GM12891 (cell line): ENCODE data around the gene RSPH9.

Source experiments
- DNase-seq: peaks from one replicate; pipeline ENCODE4 v3.0.0; 2011; ENCODE audit warnings: low spot score; ENCODE audit not compliant: insufficient read length
- FAIRE-seq: peaks from 2 replicates; lab custom pipeline; 2011; peaks lifted over from hg19 to GRCh38; lab: Jason Lieb, UNC
- PAX5 ChIP-seq: IDR thresholded peaks from 2 replicates; pipeline ENCODE4 v1.6.1; 2011; ENCODE audit warnings: low read length, moderate library complexity, mild to moderate bottlenecking; ENCODE audit not compliant: insufficient read depth, severe bottlenecking
- POLR2A ChIP-seq: IDR thresholded peaks from 2 replicates; pipeline ENCODE4 v1.6.1; 2011; ENCODE audit warnings: low read depth, low read length, control low read depth
- POLR2AphosphoS5 ChIP-seq: IDR thresholded peaks from 2 replicates; pipeline ENCODE4 v1.6.1; 2011; ENCODE audit warnings: low read depth, low read length, control low read depth
- POU2F2 ChIP-seq: IDR thresholded peaks from 2 replicates; pipeline ENCODE4 v1.6.1; 2011; ENCODE audit warnings: low read depth, mild to moderate bottlenecking, control low read depth, low read length, moderate library complexity
- SPI1 ChIP-seq: IDR thresholded peaks from 2 replicates; pipeline ENCODE4 v1.6.1; 2011; ENCODE audit warnings: low read depth, low read length, control low read depth
- TAF1 ChIP-seq: IDR thresholded peaks from 2 replicates; pipeline ENCODE4 v1.6.1; 2011; ENCODE audit warnings: low read depth, low read length, control low read depth

RSPH9 gene

GRCh38 chr6:43673444-43674084 lies 28.7 kb downstream of the RSPH9 start:
- DNase-seq (no peak), FAIRE-seq (no peak)
- TF ChIP-seq POU2F2 (no peak), POLR2A (no peak), SPI1 (no peak), PAX5 (no peak), TAF1 (no peak), POLR2AphosphoS5 (no peak)

- no peak for TF ChIP-seq POLR2AphosphoS5
- no peak for TF ChIP-seq TAF1
- TF ChIP-seq POLR2A = no peak
- DNase-seq (no peak), FAIRE-seq (no peak)
These were observed 29.5 kb downstream of the RSPH9 start for GRCh38 chr6:43674291-43674690.

- TF ChIP-seq POLR2AphosphoS5 (no peak), PAX5 (no peak), POU2F2 (no peak), TAF1 (no peak), SPI1 (no peak), POLR2A (no peak)
- no peak for FAIRE-seq
- DNase-seq = no peak
These were observed 30.1 kb downstream of the RSPH9 start for GRCh38 chr6:43674921-43675320.

GRCh38 chr6:43676962-43677606 lies 32.2 kb downstream of the RSPH9 start:
- no peak for FAIRE-seq
- TF ChIP-seq POLR2AphosphoS5 = no peak
- no peak for TF ChIP-seq POU2F2
- no peak for TF ChIP-seq TAF1
- no peak for TF ChIP-seq PAX5
- TF ChIP-seq POLR2A = no peak
- no peak for TF ChIP-seq SPI1

GRCh38 chr6:43677759-43678158 lies 32.9 kb downstream of the RSPH9 start:
- DNase-seq (no peak), FAIRE-seq (no peak)
- TF ChIP-seq TAF1 (no peak), POLR2AphosphoS5 (no peak), POLR2A (no peak), SPI1 (no peak), POU2F2 (no peak), PAX5 (no peak)

More at GRCh38 chr6:43676962-43677606, 32.2 kb downstream of the RSPH9 start:
- DNase-seq = no peak

- FAIRE-seq (no peak), DNase-seq (no peak)
- TF ChIP-seq PAX5 (no peak), SPI1 (no peak), TAF1 (no peak)
These were observed 33.5 kb downstream of the RSPH9 start for GRCh38 chr6:43678341-43678740.

- no peak for DNase-seq
- TF ChIP-seq TAF1 (no peak), POU2F2 (no peak), SPI1 (no peak), POLR2A (no peak), POLR2AphosphoS5 (no peak), PAX5 (no peak)
- FAIRE-seq = no peak
These were observed 34.2 kb downstream of the RSPH9 start for GRCh38 chr6:43679057-43679456.

- FAIRE-seq = no peak
- DNase-seq = no peak
- TF ChIP-seq POLR2A = no peak
- no peak for TF ChIP-seq SPI1
- no peak for TF ChIP-seq TAF1
- no peak for TF ChIP-seq PAX5
- no peak for TF ChIP-seq POLR2AphosphoS5
- TF ChIP-seq POU2F2 = no peak
These were observed 35.7 kb downstream of the RSPH9 start for GRCh38 chr6:43680308-43681200.

- TF ChIP-seq POU2F2 (no peak), PAX5 (no peak), POLR2A (no peak), POLR2AphosphoS5 (no peak), SPI1 (no peak), TAF1 (no peak)
- FAIRE-seq = no peak
These were observed 36.5 kb downstream of the RSPH9 start for GRCh38 chr6:43681303-43681702.

More at GRCh38 chr6:43681303-43681702, 36.5 kb downstream of the RSPH9 start:
- no peak for DNase-seq
